HG02973 (cell line): Measurements from ENCODE around the gene MUTYH.

Source experiments
- ATAC-seq: cut with Tn5 transposase; IDR thresholded peaks from one replicate; pipeline ENCODE4 v1.9.1; 2021; ENCODE audit warnings: moderate library complexity; ENCODE audit not compliant: unreplicated experiment

Gene MUTYH

GRCh38 chr1:45282351-45282750, 57.9 kb downstream of the MUTYH start:
- ATAC-seq = no peak
